HepG2 (cell line): ENCODE measurements around the gene FAM81B. TPM values are rescaled to one million over a fixed set of nuclear protein-coding genes. Genes with fewer than 3 reads are reported as not detected.

Source experiments
- ATAC-seq: fragments of 200-7000 bp; cut with Tn5 transposase; 3 replicates; pipeline ENCODE4 v1.9.1; 2020; ENCODE audit warnings: mild to moderate bottlenecking, moderate library complexity
- Bru-seq: library from RNA; stranded (reverse); fragments of 400-500 nt; gene quantifications from one replicate; lab custom pipeline; 2021; lab: Mats Ljungman, UMichigan
- BruChase-seq, 2 experiments: library from RNA; stranded (reverse); fragments of 400-500 nt; gene quantifications; one replicate each; lab custom pipeline; 2021; lab: Mats Ljungman, UMichigan
- BruUV-seq: library from RNA; stranded (reverse); fragments of 400-500 nt; replicated peaks from 2 replicates; lab custom pipeline; 2021; lab: Mats Ljungman, UMichigan
- CTCF ChIA-PET: fragments of 300-600 bp; formaldehyde crosslinking; extraction: SDS; loops from one replicate; lab custom pipeline; 2021; ENCODE audit warnings: low total read pairs, inconsistent platforms, low intra/inter-chr PET ratio; lab: Yijun Ruan, JAX
- POLR2A ChIA-PET: fragments of 350-600 bp; sonication (Branson Sonifier 250); formaldehyde crosslinking; loops from one replicate; lab custom pipeline; 2020; ENCODE audit warnings: antibody characterized with exemption, inconsistent platforms; lab: Yijun Ruan, JAX
- DNase-seq: peaks from one replicate; pipeline ENCODE4 v3.0.0-alpha.2; 2015; ENCODE audit warnings: low spot score
- FAIRE-seq: peaks from 3 replicates; lab custom pipeline; 2011; peaks lifted over from hg19 to GRCh38; lab: Jason Lieb, UNC
- H2AFZ ChIP-seq: one replicate; pipeline ENCODE4 v1.6.1; 2011; ENCODE audit warnings: low read length, inconsistent platforms
- H3K27ac ChIP-seq: fragments of 300-600 bp; 3 replicates; pipeline ENCODE4 v1.8.0; 2011; ENCODE audit warnings: mixed run types, mild to moderate bottlenecking, mixed read lengths, low read length, inconsistent platforms; ENCODE audit not compliant: insufficient read depth; ENCODE audit errors: extremely low read length
- H3K27me3 ChIP-seq, 2 experiments: fragments of 200-600 bp in 1 of 2; 2 replicates in 1 of 2; 3 replicates in 1 of 2; pipeline versions ENCODE4 v1.6.0 to v1.8.0; 2011; ENCODE audit warnings: low read length in 2 of 2, mild to moderate bottlenecking in 2 of 2, moderate library complexity in 2 of 2, inconsistent platforms in 1 of 2; ENCODE audit not compliant: insufficient read depth in 2 of 2, control insufficient read depth in 1 of 2
- H3K36me3 ChIP-seq, 2 experiments: fragments of 200-600 bp in 1 of 2; replicated peaks in 1 of 2; 2 replicates in 1 of 2; 3 replicates in 1 of 2; pipeline versions ENCODE4 v1.5.1 to v1.8.0; 2011; ENCODE audit warnings: low read length in 2 of 2, inconsistent platforms in 1 of 2; ENCODE audit not compliant: insufficient read depth in 2 of 2, control insufficient read depth in 1 of 2
- H3K4me1 ChIP-seq: 2 replicates; pipeline ENCODE4 v1.5.1; 2012; ENCODE audit warnings: low read length, inconsistent platforms; ENCODE audit not compliant: insufficient read depth
- H3K4me2 ChIP-seq: 2 replicates; pipeline ENCODE4 v1.6.0; 2011; ENCODE audit warnings: low read depth, low read length, inconsistent platforms
- H3K4me3 ChIP-seq, 3 experiments: fragments of 200-600 bp in 1 of 3; sonication (generic), shearing (Covaris generic) in 1 of 3; replicated peaks in 1 of 3; 2 replicates each; pipeline ENCODE4 v1.5.1; 2011 to 2016; ENCODE audit warnings: low read length in 3 of 3, inconsistent platforms in 2 of 3, low read depth in 2 of 3, mild to moderate bottlenecking in 2 of 3, control low read depth in 1 of 3, mixed read lengths in 1 of 3; ENCODE audit not compliant: insufficient read depth in 1 of 3
- H3K79me2 ChIP-seq: one replicate; pipeline ENCODE4 v1.6.1; 2011; ENCODE audit warnings: low read length, inconsistent platforms; ENCODE audit not compliant: insufficient read depth
- H3K9ac ChIP-seq: 2 replicates; pipeline ENCODE4 v1.6.0; 2011; ENCODE audit warnings: mild to moderate bottlenecking, low read depth, low read length, inconsistent platforms; ENCODE audit not compliant: insufficient read depth
- H3K9me3 ChIP-seq: 2 replicates; pipeline ENCODE4 v1.5.1; 2012; ENCODE audit warnings: mild to moderate bottlenecking, low read length
- H4K20me1 ChIP-seq: 2 replicates; pipeline ENCODE4 v1.6.0; 2011; ENCODE audit warnings: inconsistent platforms, mild to moderate bottlenecking, low read length, moderate library complexity; ENCODE audit not compliant: insufficient read depth
- CBX2 ChIP-seq, 2 experiments: fragments of 200-600 bp in 1 of 2; sonication (generic); formaldehyde crosslinking in 1 of 2; IDR thresholded peaks; 2 replicates each; pipeline versions ENCODE4 v1.7.0 to v1.8.1; 2018 to 2022; ENCODE audit warnings: low read depth in 2 of 2, low read length in 1 of 2, mild to moderate bottlenecking in 1 of 2, missing genetic modification reagents in 1 of 2
- DMTF1 ChIP-seq: sonication (generic); formaldehyde crosslinking; IDR thresholded peaks from 2 replicates; pipeline ENCODE4 v1.4.0; 2020; ENCODE audit warnings: mild to moderate bottlenecking, missing genetic modification reagents
- JUN ChIP-seq: sonication (generic); formaldehyde crosslinking; IDR thresholded peaks from 2 replicates; pipeline ENCODE4 v1.4.0; 2020; ENCODE audit warnings: mild to moderate bottlenecking, missing genetic modification reagents
- KLF12 ChIP-seq: sonication (generic); formaldehyde crosslinking; IDR thresholded peaks from 2 replicates; pipeline ENCODE4 v1.4.0; 2020; ENCODE audit warnings: missing genetic modification reagents, borderline replicate concordance
- NFKBIZ ChIP-seq: IDR thresholded peaks from 2 replicates; pipeline ENCODE4 v1.6.1; 2018; ENCODE audit warnings: missing genetic modification reagents, missing compliant biosample characterization
- PHB2 ChIP-seq: fragments of 450-650 bp; IDR thresholded peaks from 2 replicates; pipeline ENCODE4 v1.6.1; 2018; ENCODE audit not compliant: partially characterized antibody
- RARG ChIP-seq: sonication (generic); formaldehyde crosslinking; IDR thresholded peaks from 2 replicates; pipeline ENCODE4 v1.4.0; 2020; ENCODE audit warnings: low read depth, mild to moderate bottlenecking, missing genetic modification reagents
- ZBTB1 ChIP-seq: sonication (generic); formaldehyde crosslinking; IDR thresholded peaks from 2 replicates; pipeline ENCODE4 v1.4.0; 2020; ENCODE audit warnings: missing genetic modification reagents, borderline replicate concordance
- ZNF281 ChIP-seq: sonication (generic); formaldehyde crosslinking; IDR thresholded peaks from 2 replicates; pipeline ENCODE4 v1.4.0; 2020; ENCODE audit warnings: missing genetic modification reagents, borderline replicate concordance
- ZNF468 ChIP-seq: sonication (generic); formaldehyde crosslinking; IDR thresholded peaks from 2 replicates; pipeline ENCODE4 v1.8.0; 2022; ENCODE audit warnings: mild to moderate bottlenecking, moderate library complexity, missing genetic modification reagents
- ZNF567 ChIP-seq: sonication (generic); formaldehyde crosslinking; IDR thresholded peaks from 2 replicates; pipeline ENCODE4 v1.8.1; 2023; ENCODE audit warnings: mild to moderate bottlenecking, missing genetic modification reagents, borderline replicate concordance
- whole genome bisulfite sequencing: methylation state at CpG from one replicate; pipeline ENCODE4 v1.1.6; 2017; ENCODE audit warnings: low lambda C conversion rate; 5-methylcytosine and 5-hydroxymethylcytosine counted together
- in situ Hi-C: cut with HindIII; loops from 2 replicates; pipeline ENCODE4 v1.10.0; 2017; ENCODE audit warnings: low pct_unique_long_range_greater_than_20kb; ENCODE audit not compliant: extremely low pct_ligation_motif_present
- intact Hi-C: fragments of 100-400 bp; cut with micrococcal nuclease; formaldehyde crosslinking; loops from one replicate; pipeline ENCODE4 v1.10.0; 2022; ENCODE audit not compliant: unreplicated experiment
- long read RNA-seq, 2 experiments: library from RNA in 1 of 2; library from polyadenylated mRNA in 1 of 2; stranded (forward) in 1 of 2; unstranded in 1 of 2; transcript quantifications; one replicate each; pipeline ENCODE4 v2.0.0, GENCODE V29; 2019 to 2022
- polyA minus RNA-seq, 3 experiments: library from RNA; depleted of rRNA, polyadenylated mRNA; stranded (reverse); fragments of >200 nt; gene quantifications; 2 replicates each; pipeline ENCODE4 v1.2.3, GENCODE V29; 2011; ENCODE audit warnings: low replicate concordance in 1 of 3
- polyA plus RNA-seq, 8 experiments: library from polyadenylated mRNA; depleted of rRNA in 3 of 8; stranded (reverse) in 7 of 8; unstranded in 1 of 8; fragments of >200 nt; fragmentation: Illumina TruSeq in 4 of 8; extraction: Trizol in 4 of 8; gene quantifications; 2 replicates each; pipeline versions ENCODE4 v1.2.1 to v1.2.3, GENCODE V29; 2011 to 2016; ENCODE audit warnings: low read depth in 4 of 8, missing spikeins in 1 of 8, mixed read lengths in 1 of 8; ENCODE audit not compliant: insufficient read depth in 1 of 8
- total RNA-seq, 5 experiments: library from RNA; depleted of rRNA; stranded (reverse); fragments of >200 nt; fragmentation: Illumina TruSeq; extraction: Trizol; gene quantifications; 2 replicates each; pipeline ENCODE4 v1.2.3, GENCODE V29; 2016; ENCODE audit warnings: low read depth in 1 of 5

Gene FAM81B
- total RNA-seq (2016; rRNA removed; fragmentation: Illumina TruSeq; extraction: Trizol) (not detected in 2 replicates), polyA plus RNA-seq (2011; rRNA removed) (not detected in 2 replicates), polyA minus RNA-seq (2011; rRNA and poly(A)+ RNA removed; ENCODE audit: low replicate concordance) (not detected in 2 replicates), Bru-seq, nascent RNA (not detected), BruChase-seq, experiment 1, labeled RNA remaining after a 6-hour chase (not detected), BruChase-seq, experiment 2, labeled RNA remaining after a 2-hour chase (not detected)
- total RNA-seq (2016; cell fraction: cytosol; rRNA removed; fragmentation: Illumina TruSeq; extraction: Trizol; ENCODE audit: low read depth): not detected in 2 replicates
- not detected in 2 replicates for total RNA-seq (2016; cell fraction: insoluble cytoplasmic fraction; rRNA removed; fragmentation: Illumina TruSeq; extraction: Trizol)
- not detected in 2 replicates for total RNA-seq (2016; cell fraction: membrane; rRNA removed; fragmentation: Illumina TruSeq; extraction: Trizol)
- total RNA-seq (2016; cell fraction: nucleus; rRNA removed; fragmentation: Illumina TruSeq; extraction: Trizol): not detected in 2 replicates
- polyA plus RNA-seq (2011; cell fraction: cytosol; rRNA removed): not detected in 2 replicates
- polyA plus RNA-seq (2011; cell fraction: nucleus; rRNA removed): not detected in 2 replicates
- polyA plus RNA-seq (2012): not detected in 2 replicates
- not detected in 2 replicates for polyA plus RNA-seq (2016; cell fraction: cytosol; fragmentation: Illumina TruSeq; extraction: Trizol; ENCODE audit: low read depth)
- not detected in 2 replicates for polyA plus RNA-seq (2016; cell fraction: insoluble cytoplasmic fraction; fragmentation: Illumina TruSeq; extraction: Trizol; ENCODE audit: low read depth)
- polyA plus RNA-seq (2016; cell fraction: membrane; fragmentation: Illumina TruSeq; extraction: Trizol; ENCODE audit: low read depth): not detected in 2 replicates
- polyA plus RNA-seq (2016; cell fraction: nucleus; fragmentation: Illumina TruSeq; extraction: Trizol; ENCODE audit: insufficient read depth, low read depth): not detected in 2 replicates
- not detected in 2 replicates for polyA minus RNA-seq (2011; cell fraction: cytosol; rRNA and poly(A)+ RNA removed)
- polyA minus RNA-seq (2011; cell fraction: nucleus; rRNA and poly(A)+ RNA removed): not detected in 2 replicates
- long read RNA-seq, experiment 1: 0 reads
- long read RNA-seq, experiment 2: 0 reads

DNA sequence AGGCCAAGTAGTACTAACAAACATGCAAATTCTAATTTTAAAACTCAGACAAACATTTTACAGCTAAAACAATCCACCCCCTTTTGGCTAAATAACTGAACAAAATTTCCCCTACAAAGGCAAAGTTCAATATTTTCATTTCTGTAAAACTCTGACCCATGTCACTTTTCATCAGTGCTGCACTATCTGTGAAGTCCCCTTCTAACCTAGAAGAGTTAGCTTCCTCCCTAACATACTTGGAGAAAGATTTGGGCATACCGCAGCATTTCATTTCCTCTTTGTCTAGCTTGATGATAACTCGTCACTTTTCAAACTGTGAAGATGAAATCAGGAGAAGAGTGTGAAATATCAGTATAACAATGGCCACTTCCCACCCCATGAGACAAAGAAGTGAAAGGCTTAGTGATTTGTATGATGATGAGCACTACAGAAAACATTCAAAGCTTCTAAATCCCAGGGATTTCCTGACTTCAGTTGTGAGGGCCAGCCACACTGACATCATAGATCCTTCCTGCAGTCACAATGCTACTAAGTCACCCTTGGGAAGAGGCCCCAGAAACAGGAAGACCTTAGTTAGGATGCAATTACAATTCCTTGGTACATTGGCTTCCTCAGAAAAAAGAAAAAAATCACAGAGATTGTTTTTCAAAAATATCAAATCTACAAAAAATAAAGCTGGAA lies at the start of gene FAM81B:
Gene FAM81B (plus strand): TSS at position 555 of the 681 bp plus-strand sequence. CDS start 24 bp downstream, at position 579.
- no TSS peak for BruUV-seq
- no peak within 1 kb of the TSS for H3K9ac ChIP-seq
- in situ Hi-C loops: no loop called here
- H3K36me3 ChIP-seq: no peaks in the 10 kb centered on the region
- H3K79me2 ChIP-seq: no peaks in the 10 kb centered on the region
- CTCF ChIA-PET: no interaction called here
- no peaks in the 10 kb centered on the region for H3K9me3 ChIP-seq
- H3K4me3 ChIP-seq: no peak within 1 kb of the TSS
- ATAC-seq (no peak), FAIRE-seq (no peak), DNase-seq (no peak)
- WGBS: 2% methylated on average over 2 of the region's 2 CpGs
- no peak within 1 kb of the TSS for H3K4me2 ChIP-seq
- H2AFZ ChIP-seq: no peak within 1 kb of the TSS
- no peaks in the 10 kb centered on the region for H3K4me1 ChIP-seq
- TF ChIP-seq ZNF567 (CRISPR knock-in tag) (no peak), RARG (CRISPR knock-in tag) (no peak), CBX2 (IDR thresholded peaks at IDR 0.05; ENCODE audit: low read depth, low read length) (no peak), CBX2 (CRISPR knock-in tag; IDR thresholded peaks at IDR 0.05; ENCODE audit: low read depth) (no peak), NFKBIZ (CRISPR knock-in tag) (no peak), PHB2 (no peak), ZNF281 (CRISPR knock-in tag) (no peak), KLF12 (no peak), ZBTB1 (CRISPR knock-in tag) (no peak), DMTF1 (CRISPR knock-in tag) (no peak), ZNF468 (CRISPR knock-in tag) (no peak), JUN (CRISPR knock-in tag) (no peak)
- no peak within 1 kb of the TSS for H3K27ac ChIP-seq
- POLR2A ChIA-PET: no interaction called here
- no peaks in the 10 kb centered on the region; a peak in 1 of 5 replicates for H3K27me3 ChIP-seq
- intact Hi-C loops: no loop called here
- H4K20me1 ChIP-seq: no peaks in the 10 kb centered on the region
